GM19023 (cell line): ENCODE data around the gene SLC25A26.
"Not testable (repeated sequence)": the region's sequence is repeated elsewhere in the genome, so short reads cannot be mapped to it uniquely, and the experiment has no call there.

Experiments used
- ATAC-seq: cut with Tn5 transposase; IDR thresholded peaks from one replicate; pipeline ENCODE4 v1.9.1; 2021; ENCODE audit warnings: mild to moderate bottlenecking, moderate library complexity; ENCODE audit not compliant: unreplicated experiment

The SLC25A26 gene

DNA sequence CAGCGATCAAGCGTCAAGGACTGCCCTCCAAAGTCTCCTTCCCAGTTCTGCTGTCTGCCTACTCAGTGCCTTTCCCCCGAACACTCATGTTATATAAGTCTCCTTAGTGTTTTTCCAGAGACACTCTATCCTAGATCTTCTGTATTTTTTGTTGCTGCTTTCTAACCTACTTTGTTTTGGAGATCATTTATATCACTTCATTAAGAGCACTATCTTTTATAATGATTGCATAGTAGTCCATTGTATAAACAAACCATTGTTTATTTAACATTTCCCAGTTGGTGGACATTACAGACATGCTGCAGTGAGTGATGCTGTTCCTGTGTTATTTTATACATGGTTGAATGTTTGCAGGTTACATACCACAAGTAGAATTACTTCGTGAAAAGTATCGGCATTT is 47.1 kb downstream of the SLC25A26 start:
- no peak for ATAC-seq

DNA sequence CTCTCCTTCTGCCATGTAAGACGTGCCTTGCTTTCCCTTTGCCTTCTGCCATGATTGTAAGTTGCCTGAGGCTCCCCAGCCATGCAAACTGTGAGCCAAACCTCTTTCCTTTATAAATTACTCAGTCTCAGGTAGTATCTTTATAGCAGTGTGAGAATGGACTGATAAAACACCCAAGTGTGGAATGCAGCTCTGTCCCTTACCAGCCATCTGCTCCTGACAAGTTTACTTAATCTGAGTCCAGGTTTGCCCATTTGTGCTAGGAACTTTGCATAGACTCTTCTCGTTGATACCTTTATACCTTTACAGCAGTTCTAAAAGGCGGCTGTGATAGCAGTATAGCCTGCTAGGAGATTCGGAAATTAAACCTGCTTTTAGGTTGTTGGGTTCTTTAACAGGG is 48.1 kb downstream of the SLC25A26 start:
- ATAC-seq: no peak

DNA sequence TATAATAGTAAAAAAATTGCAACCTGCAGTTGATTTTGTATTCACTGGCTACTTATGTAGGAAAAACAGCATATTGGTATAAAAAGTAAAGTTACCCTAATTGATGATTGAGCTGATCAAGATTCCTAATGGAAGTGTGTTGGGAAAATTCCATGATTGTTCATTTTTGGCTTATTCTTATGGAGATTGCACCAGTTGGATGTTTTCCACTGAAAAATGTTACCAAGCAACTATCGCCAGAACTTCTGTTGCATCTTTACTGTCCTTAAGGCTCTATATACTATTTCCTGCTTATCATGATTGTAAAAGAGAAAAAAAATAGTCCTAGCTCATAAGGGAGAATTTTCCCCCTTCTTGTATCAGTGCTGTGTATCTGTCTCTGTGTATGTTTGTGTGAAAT is 48.6 kb downstream of the SLC25A26 start:
- no peak for ATAC-seq

DNA sequence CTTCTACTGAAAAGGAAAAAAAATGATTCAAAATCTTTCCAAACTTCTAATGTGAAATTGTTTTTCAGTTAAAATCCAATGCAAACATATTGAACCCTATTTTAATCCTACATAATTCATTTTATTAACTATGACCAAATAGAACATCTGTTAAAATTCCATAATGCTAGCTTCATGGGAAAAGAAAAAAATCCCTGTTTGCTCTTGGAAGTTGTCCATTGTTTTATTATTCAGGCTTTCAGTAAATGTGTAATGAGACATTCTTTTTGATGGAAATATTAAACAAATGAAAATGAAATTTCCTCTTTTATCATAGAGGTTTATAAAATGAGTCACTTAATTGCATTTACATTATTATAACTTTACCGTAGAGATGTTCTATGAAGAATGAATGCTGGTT is 49.5 kb downstream of the SLC25A26 start:
- ATAC-seq: no peak

DNA sequence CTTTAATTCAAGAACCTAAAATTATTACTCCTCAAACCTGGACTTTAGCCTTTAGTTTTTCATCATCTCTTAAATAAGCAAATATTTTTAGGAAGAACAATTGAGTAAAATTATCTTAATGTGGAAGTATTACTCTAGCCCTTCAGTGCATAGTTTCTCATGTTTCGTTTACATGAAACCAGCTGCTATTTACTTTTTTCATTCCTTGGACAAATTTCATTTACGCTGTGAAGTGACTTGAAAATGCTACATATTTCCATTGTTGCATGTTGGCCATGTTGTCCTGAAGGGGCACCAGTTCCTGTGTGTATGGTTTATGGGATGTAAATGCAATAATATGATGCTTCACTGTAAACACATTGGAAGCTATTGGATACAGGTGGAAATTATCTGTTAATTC is 49.9 kb downstream of the SLC25A26 start:
- no peak for ATAC-seq

DNA sequence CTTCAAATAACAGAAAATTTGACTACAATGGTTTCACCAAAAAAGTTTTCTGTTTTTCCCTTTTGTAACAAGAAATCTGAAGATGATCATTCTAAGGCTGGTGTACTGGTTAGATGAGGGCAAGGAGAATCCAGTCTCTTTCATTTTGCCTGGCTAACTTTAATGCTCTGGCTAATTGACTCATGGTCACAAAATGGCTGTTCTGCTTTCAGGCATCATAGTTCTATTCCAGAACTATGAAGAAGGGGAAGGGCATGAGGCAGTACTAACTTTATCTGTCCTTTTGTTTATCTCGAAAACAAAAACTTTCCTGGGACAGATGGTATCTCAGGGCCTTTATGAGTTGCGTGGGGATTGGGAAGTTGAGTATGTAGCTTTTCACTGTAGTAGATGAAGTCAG is 50.4 kb downstream of the SLC25A26 start:
- ATAC-seq: no peak

DNA sequence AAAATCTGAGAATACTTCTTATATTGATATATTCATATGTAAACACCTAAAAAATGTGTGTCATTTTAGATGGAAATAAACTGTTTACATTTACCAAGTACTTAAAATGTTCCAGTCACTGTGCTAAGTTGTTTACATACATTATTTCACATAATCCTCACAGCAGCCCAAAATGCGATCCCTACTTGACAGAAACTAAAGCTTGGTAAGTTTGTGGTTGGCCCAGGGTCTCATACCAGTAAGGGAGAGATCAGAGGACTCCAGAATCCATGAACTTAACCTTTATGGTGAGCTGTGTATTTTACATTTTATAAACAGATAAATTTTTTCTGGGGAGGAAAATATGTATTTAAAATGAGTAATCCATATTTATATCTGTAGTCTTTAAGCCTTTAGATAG is 51.2 kb downstream of the SLC25A26 start:
- no peak for ATAC-seq

DNA sequence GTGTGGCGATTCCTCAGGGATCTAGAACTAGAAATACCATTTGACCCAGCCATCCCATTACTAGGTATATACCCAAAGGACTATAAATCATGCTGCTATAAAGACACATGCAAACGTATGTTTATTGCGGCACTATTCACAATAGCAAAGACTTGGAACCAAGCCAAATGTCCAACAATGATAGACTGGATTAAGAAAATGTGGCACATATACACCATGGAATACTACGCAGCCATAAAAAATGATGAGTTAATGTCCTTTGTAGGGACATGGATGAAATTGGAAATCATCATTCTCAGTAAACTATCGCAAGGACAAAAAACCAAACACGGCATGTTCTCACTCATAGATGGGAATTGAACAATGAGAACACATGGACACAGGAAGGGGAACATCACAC is 54.0 kb downstream of the SLC25A26 start:
- ATAC-seq: not testable (repeated sequence)

DNA sequence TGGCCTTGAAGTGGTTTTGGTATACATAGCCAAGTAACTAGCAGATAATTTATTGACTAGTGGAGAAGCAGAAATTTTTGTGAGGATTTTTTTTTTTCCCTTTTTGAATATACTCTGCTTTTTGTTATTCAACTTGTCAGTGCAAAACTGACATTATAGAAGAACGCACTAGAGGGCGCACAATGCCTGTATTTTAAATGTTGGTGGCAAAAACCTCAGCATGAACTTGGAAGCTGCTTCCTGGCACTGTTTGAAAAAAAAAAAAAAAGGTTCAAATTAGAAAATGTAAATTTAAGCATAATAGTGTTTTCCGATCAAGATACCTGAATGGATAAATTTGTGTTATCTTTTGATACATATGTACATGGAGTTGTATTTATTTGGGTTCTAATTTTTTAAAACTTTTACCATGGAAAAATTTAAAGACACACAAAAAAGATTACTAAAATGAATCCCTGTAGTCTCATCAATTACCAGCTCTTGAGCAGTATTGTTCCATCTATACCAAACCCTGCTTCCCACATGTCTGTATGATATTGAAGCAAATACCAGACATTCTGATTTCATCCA is 56.0 kb downstream of the SLC25A26 start:
- ATAC-seq: no peak

DNA sequence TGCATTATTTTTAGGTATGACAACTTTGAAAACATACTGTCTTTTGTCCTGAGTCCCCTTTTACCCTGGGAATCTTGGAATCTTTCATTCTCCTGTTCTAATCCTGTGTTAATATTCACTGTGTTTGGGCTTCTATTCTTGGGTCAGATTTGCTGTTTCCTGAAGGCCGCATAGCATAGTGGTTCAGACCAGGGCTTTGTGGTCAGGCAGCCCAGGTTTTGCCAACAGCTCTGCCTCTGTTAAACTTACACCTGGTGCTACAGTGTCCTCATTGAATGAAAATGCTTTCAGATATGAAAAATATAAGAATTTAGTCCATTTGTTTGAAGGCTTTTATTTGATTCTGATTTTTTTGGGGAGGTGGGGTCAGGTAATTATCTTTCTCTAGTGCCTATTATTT is 58.4 kb downstream of the SLC25A26 start:
- ATAC-seq: no peak

DNA sequence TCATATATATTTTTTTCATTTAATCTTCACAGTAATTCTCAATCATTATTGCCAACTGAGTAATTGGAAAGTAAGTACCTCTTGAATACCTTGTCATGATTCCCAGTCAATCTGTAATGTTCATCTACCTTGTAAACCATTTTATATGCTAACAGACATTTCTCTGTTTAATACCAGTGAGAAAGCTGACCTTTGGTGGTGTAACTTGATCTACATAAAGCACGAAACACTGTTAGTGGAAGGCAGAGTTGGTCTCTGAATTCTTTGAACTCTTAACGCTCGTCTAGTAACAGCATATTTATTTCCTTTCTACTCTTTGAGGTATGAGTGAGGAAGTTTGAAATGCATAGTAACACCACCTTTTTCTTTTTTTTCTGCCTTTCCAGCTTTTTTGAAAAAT is 59.5 kb downstream of the SLC25A26 start:
- no peak for ATAC-seq

DNA sequence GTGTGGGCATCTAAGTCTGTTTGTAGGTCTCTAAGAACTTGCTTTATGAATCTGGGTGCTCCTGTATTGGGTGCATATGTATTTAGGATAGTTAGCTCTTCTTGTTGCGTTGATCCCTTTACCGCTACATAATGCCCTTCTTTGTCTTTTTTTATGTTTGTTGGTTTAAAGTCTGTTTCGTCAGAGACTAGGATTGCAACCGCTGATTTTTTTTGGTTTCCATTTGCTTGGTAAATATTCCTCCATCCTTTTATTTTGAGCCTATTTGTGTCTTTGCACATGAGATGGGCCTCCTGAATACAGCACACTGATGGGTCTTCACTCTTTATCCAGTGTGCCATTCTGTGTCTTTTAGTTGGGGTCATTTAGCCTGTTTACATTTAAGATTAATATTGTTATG is 71.1 kb downstream of the SLC25A26 start:
- not testable (repeated sequence) for ATAC-seq

DNA sequence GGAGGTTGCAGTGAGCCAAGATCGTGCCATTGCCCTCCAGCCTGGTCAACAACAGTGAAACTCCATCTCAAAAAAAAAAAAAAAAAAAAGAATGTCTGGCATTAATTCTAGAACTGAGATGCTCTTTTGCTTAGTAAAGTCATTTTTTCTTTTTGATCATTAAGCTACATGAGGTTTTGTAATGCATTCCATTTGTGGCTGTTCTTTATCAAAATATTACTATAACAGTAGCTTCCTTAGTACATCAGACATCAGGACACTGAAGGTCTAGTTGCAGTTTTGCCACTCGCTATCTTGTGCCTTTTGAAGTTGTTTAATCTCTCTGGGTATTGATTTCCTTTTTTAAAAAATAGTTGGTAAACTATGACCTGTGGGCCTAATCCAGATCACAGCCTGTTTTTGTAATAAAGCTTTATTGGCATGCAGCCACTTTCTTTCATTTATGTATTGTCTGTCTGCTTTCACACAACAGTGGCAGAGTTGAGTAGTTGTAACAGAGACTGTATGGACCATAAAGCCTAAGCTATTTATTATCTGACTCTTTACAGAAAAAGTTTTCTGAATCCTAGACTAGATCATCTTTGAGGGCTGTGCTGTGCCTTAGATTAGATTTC is 76.6 kb downstream of the SLC25A26 start:
- no peak for ATAC-seq

DNA sequence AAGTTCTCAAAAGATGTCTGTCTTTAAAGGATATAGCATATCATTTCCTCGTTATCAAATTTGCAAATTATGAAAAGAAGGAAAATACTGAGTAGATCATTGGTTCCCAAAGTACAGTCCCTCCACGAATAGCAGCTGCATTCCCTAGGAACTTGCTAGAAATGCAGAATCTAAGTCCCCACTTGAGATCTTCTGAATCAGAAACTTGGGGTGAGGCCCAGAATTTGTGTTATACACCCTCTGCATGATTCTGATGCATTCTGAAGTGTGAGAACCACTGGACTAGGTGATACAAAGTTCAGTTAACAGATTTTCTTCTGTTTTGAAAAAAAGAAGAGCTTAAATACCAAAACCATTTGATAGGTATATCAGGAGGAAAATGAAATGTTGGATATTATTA is 77.1 kb downstream of the SLC25A26 start:
- no peak for ATAC-seq

DNA sequence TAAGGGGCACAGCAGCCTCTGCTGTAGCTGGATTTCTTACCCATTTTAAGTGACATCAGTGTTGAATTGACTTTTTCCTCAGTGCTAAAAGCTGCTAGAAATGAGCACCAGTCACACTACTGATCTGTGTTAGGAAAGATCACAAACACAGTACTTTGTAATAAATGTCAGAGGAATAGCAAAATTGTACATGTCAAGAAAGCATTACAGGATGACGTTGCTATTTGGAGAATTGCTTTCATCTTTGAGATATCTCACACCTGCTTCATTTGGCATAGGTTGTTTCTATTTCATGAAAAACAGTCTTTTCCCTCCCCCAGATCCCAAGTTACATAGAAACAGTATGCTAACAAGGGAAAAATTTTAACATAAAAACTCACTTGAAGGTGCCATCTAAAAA is 77.8 kb downstream of the SLC25A26 start:
- ATAC-seq: no peak

DNA sequence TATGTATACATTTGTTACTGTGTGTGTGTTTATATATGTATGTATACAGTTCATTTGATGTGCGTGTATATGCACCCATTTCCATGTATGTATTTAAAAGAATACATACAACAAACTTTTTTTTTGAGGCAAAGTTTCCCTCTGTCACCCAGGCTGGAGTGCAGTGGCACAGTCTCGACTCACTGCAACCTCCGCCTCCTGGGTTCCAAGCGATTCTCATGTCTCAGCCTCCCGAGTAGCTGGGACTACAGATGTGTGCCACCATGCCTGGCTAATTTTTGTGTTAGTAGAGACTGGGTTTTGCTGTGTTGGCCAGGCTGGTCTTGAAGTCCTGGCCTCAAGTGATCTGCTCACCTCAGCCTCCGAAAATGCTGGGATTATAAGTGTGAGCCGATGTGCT is 78.3 kb downstream of the SLC25A26 start:
- ATAC-seq: not testable (repeated sequence)

DNA sequence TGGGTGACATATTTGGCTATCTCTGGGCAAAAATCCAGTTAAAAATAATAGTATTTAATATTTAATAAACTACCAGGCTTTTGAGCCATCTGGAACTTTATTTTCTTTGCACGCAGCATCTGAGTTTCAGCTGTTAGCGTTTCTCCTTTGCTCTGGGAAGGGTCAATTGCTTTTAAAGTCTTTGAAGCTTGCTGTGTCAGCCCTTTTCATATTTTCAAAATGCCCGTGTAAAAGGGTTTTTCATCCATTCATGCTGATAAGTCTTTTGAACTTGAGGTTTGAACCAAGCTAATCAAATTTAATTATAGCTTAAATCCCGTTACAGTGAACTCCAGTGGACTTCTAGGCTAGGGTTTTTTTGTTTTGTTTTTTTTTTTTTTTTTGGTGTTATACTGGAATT is 79.1 kb downstream of the SLC25A26 start:
- ATAC-seq: no peak

DNA sequence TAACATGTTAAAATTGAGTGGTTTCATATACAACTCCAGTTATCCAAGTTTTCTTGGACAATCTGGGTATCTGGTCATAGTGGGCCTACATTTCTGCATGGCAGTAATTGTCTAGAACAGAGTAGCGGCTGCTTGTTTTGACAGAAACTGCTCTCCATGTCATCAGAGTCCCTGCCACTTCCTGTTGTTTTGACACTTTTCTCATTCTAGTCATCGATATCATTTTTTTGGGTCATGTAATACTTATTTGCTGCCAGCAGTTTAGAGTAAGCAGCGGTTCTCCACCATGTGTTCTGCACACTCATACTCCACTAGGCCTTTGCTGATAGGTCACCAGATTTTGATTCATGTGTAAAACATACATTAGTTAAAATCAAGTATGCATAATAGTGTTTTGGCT is 81.5 kb downstream of the SLC25A26 start:
- peak; percentile 57 for ATAC-seq

DNA sequence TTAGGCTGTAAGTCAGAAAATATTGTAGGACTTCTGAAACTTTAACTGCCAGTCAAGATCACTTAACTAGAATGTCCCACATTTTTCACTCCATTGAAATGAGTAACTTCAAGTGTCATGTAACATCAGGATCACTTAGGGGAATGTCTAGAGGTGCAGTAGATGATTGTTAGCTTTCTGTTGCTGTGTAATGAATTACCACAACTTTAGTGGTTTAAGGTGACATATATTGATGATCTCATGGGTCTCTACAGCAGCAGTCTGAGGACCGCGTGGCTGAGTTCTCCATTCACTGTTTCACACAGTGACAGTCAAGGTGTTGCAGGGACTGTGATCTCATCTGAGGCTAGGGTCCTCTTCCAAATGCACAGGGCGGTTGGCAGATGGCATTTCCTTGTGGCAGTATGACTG is 82.7 kb downstream of the SLC25A26 start:
- peak; percentile 61 for ATAC-seq

DNA sequence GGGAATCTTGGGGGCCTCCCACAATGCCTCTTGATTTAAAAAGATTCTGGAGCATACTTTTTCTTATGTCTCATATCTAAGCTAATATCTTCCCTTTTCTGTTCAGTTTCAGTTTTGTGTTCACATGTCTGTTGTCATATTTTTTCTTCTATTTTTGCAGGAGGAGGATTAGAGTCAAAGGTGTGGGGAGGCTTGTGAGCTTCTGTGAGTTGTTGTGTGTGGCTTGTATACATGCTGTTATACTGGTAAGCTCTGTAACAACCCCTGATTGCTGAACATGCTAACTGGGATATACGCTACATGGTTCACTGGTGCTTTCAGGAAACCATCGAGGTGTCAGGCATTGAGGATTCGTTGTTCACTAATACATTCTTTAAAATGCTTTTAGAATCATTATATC is 83.5 kb downstream of the SLC25A26 start:
- ATAC-seq: no peak

DNA sequence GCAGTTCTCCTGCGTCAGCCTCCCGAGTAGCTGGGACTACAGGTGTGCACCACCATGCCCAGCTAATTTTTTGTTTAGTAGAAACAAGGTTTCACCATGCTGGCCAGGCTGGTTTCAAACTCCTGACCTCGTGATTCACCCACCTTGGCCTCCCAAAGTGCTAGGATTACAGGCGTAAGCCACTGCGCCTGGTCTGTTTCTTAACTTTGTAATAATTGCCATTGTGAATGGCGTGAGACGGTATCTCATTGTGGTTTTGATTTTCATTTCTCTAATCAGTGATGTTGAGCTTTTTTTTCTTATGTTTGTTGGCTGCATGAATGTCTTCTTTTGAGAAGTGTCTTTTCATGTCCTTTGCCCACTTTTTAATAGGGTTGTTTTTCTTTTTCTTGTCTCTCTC is 85.3 kb downstream of the SLC25A26 start:
- not testable (repeated sequence) for ATAC-seq

DNA sequence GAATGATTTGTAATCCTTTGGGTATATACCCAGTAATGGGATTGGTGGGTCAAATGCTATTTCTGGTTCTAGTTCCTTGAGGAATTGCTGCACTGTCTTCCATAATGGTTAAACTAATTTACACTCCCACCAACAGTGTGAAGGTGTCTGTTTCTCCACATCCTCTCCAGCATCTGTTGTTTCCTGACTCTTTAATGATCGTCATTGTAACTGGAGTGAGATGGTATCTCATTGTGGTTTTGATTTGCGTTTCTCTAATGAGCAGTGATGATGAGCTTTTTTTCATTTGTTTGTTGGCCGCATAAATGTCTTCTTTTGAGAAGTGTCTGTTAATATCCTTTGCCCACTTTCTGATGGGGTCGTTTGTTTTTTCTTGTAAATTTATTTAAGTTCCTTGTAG is 86.2 kb downstream of the SLC25A26 start:
- ATAC-seq: not testable (repeated sequence)

DNA sequence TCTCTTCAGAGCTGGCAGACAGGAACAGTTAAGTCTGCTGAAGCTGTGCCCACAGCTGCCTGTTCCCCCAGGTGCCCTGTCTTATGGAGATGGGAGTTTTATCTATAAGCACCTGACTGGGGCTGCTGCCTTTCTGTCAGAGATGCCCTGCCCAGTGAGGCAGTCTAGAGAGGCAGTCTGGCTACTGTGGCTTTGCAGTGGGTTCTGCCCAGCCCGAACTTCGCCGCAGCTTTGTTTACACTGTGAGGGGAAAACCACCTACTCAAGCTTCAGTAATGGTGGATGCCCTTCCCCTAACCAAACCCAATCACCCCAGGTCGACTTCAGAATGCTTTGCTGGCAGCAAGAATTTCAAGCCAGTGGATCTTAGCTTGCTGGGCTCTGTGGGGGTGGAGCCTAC is 91.2 kb downstream of the SLC25A26 start:
- ATAC-seq: no peak
